KG1 (cell line): ENCODE results near the gene AGPAT1.
"Not testable (repeated sequence)": the region's sequence is repeated elsewhere in the genome, so short reads cannot be mapped to it uniquely, and the experiment has no call there.

Experiments used
- DNase-seq: peaks from one replicate; lab custom pipeline; 2025; lab: John Stamatoyannopoulos, UW

The AGPAT1 gene

DNA sequence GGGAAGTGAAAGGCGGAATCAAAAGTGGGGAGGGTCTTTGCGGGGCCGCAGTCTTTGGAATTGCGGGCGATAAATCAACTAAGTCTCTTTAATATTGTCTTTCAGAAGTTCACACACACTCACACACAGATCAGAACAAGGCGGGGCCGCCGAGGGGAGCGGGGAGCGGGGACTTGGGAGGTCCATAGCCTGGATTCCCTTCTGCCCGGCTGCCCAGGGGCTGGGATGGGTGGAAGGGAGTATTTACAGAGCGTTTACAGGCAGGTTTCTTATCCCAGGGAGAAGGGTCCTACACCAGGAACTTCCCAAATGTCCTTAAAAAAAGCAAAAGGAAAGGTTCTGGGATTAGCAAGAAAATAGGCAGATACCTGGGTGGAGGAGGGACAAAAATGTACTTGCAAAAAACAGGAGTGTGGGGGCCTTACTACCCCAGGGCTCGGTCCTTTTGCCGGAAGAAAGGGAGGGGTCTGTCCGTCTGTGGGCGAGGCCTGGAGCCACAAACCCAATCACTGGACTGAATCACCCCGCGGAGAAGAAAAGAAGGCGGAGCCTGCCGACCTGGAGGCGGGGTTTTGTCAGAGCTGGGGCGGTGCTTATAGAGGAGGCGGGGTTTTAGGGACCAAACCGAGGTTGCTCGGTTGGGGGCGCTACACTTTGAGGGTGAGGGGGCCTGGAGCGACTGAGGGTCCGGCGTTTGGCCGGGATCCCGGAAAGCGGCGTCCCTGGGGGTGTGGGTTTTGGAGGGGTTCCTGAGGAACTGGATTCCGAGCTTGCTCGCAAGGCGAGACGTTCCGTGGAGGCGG is 27.4 kb downstream of the AGPAT1 start:
- no peak for DNase-seq

DNA sequence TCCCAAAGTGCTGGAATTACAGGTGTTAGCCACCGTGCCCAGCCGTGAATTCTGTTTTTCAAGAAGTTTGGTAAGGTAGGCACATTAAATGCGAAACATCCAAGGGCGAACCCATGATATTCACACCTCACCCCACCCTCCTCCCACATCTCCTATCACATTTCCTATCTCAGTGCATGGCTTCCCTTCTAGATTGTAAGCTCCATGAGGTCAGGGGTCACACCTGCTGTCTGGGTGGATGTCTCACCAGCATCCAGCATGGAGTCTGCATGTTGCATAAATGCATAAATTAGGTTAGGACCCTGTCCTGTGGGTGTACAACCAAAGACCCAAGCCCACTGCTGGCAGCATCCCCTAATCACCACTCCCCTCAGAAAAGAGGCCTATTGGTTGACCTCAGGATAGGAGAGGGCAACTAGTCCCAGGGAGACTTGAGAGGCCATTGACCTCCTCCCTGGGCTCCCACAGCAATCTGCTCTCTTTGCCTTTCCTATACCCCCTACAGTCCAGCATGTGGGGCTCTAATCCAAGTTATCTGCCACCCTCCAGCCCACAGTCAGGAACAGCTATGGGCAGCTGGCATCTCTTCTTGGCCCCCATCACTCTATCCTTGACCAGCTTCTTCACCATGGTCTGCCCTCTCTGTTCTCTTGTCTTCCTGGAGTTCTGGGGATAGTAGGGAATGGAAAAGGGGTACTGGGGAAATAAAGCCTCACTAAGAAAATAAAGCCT is 28.3 kb downstream of the AGPAT1 start:
- no peak for DNase-seq

GRCh38 chr6:32146687-32147086 is 29.2 kb downstream of the AGPAT1 start:
- no peak for DNase-seq

DNA sequence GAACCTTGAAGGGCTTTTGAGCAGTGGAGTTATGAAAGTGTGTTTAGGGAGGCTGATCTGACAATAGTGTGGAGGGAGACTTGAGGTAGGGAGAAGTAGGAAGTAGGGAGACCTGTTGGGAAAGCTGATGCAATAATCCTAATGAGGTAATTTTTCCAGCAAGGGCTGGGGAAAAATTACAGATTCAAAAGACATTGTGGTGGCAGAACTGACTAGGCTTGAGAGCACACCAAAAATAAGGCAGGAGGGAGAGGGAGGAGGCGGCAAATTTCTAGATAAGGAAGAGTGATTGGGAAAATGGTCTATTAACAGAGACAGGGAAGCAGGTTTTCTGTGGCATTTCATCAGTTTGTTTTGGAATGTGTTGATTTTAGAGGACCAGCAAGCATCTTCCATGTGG is 29.6 kb downstream of the AGPAT1 start:
- DNase-seq = no peak

- not testable (repeated sequence) for DNase-seq
Observed at GRCh38 chr6:32144238-32144637, 31.6 kb downstream of the AGPAT1 start.

DNA sequence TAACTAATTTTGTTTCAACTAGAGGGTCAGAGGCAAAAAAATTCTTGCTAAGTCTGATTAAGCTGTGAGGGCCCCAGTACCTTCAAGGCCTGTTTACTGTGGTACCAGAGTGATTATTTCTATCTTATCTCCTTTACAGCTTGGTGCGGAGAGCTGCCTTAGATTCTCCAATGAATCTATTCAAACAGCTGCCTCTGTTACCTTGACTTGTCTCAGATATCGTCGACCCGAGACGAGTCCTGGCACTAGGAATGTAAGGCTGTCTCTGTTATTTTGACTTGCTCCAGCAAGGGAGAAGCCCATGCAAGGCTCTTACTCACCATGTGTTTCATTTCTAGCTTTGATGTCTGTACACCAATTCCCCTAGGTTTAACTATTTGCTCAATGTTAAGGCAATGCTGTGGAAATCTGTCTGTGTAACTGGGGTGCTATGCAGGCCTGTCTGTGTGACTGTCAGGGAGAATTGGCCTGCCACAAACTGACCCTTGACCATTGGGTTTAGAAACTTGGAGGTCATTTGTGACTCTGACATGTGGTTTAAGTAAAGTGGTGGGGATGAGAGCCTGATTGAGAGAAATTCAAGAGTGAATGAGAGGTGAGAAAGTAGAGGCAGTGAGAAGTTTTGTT is 35.4 kb downstream of the AGPAT1 start:
- DNase-seq = no peak

DNA sequence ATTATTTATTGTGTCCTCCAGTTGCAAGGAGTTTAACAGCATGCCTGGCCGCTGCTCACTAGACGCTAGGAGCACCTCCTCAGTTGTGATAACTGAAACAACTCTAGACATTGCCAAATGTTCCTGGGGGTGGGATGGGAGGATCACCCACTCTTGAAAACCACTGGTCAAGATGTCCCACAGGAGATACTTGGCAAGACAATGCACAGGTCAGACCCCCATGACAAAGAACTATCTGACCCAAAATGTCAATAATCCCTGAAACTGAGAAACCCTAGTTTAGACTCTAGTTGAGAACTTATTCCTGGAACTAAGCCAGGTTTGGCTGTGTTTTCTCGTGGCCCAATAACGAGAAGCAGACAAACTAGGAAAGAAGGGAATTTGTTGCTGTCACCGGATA is 36.3 kb downstream of the AGPAT1 start:
- no peak for DNase-seq

GRCh38 chr6:32137454-32137853 is 38.4 kb downstream of the AGPAT1 start:
- no peak for DNase-seq

- no peak for DNase-seq
Observed at GRCh38 chr6:32133786-32134185, 42.1 kb downstream of the AGPAT1 start.

DNA sequence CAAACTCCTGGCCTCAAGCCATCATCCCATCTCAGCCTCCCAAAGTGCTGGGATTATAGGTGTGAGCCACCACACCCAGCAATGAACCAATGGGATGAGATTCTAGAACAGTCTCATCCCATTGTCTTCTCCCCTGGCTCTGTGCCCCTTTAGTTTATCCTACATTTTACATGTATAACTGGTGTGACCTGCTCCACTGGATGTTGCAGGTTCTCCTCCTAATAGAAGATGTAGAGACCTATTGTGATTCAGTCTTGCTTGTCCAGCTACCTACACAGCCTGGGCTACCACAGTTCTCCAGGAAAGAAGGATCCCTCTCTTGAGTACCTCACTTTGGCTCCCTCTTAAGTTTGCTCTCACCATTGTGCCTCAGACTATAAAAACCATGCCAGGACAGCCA is 43.8 kb downstream of the AGPAT1 start:
- DNase-seq = no peak

DNA sequence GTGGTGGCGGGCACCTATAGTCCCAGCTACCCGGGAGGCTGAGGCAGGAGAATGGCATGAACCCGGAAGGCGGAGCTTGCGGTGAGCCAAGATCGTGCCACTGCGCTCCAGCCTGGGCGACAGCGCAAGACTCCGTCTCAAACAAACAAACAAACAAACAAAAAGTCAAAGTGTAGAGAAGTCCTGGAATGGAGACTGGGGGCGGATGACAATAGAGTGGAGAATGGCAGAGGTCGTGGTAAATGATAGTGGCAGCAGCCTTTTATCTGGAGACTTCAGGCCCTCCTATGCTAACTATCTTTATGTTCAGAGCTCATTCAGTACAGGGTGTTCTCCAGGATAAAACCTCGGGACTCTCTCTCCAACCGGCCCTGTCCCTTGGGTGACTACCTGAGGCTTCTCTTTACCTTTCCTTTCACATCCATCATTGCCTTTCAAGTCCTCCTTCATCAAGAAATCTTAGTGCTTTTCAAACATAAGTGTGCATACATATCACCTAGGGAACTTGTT is 44.4 kb downstream of the AGPAT1 start:
- no peak for DNase-seq

- DNase-seq = no peak
Observed at GRCh38 chr6:32129297-32130088, 46.4 kb downstream of the AGPAT1 start.

DNA sequence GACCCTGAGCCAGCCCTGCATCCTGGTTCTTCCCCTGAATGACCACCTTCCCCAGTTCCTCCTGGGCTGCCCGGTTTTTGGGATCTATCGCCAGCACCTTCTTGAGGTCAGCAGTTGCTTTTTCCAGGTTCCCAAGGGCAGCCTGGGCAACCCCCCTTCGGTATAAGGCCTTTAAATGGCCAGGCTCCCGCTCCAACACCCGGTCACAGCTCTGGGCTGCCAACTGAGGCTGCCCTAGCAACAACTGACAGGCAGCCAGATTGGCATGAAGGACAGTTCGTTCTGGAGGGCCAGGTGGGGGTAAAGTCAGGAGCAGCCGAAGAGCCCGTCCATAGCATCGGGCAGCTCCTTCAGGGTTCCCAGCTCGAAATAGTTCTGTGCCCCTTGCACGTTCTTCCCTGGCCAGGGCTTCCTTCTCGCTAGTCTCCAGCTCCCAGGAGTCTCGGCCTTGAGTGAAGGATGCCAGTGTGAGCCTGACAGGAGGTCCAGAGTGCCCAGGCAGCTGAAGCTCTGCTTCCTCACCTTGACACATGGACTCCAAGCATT is 47.1 kb downstream of the AGPAT1 start:
- no peak for DNase-seq

- peak; percentile 97 for DNase-seq
Observed at GRCh38 chr6:32127717-32128592, 47.9 kb downstream of the AGPAT1 start, which contains the start of gene ATF6B. Gene ATF6B, minus strand, starts transcription at chr6:32128246. Its CDS starts 39 bp downstream, at chr6:32128207.

DNA sequence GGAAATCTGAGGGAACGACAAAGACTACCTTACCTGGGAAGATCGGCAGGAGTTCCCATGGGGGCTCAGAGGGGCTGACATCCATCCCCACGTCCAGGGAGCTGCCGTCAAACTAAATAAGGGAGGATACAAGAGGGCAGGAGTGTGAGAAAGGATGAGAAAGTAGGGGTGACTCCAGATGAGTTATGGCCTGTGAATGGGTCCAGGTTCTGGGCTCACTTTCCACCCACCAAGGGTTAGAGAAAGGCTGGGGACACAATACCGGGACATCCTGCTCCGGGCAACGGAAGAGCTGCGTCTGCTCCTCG is 48.5 kb downstream of the AGPAT1 start:
- DNase-seq = no peak

- no peak for DNase-seq
Observed at GRCh38 chr6:32126880-32127279, 49.0 kb downstream of the AGPAT1 start.

GRCh38 chr6:32123681-32124080 is 52.2 kb downstream of the AGPAT1 start:
- no peak for DNase-seq

- DNase-seq = no peak
Observed at GRCh38 chr6:32120573-32121059, 55.3 kb downstream of the AGPAT1 start.

DNA sequence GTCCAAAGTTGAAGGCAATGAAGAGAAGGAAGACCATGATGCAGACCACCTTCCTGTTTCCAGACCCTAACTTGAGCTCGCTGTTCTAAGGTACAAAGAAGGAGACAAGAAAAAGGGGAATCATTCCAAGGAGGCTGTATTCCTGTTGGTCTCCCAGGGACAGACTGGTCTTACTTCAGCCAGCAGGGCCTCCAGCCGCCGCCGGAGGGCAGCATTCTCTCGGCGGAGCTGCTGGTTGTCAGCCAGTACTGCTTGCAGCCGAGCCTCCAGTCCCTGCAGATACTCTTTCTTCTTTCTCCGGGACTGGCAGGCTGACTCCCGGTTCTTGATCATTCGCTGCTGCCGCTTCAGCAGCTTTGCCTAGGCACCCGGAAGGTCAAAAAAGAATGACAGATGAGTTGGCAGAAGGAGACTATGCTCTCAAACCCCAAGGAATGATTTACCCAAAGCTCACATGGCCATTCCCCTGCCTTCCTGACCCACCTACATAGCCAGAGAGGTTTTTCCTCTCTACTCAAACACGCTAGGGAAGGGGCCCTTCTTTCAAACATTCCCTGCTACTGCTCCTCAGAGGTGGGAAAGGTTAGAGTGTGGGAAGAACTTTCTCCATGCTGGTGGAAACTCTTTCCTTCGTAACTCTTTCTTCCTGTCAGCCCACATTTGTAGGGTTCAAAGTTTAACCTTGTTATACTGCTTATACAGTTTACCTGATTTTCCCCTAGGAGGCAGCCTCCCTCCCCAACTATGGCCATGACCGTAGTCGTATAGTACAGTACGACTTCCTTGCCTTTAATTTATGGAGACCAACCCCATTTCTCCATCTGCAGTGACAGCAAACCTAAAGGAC is 56.9 kb downstream of the AGPAT1 start:
- peak; percentile 6 for DNase-seq
